Activated T-helper 2 cell treated with anti-CD3 and anti-CD28 coated beads, Interferon-gamma antibody, Interleukin-2, Interleukin-4, amounts not matched to agents 10 μg/mL and 5 μg/mL and 100 μg/mL, durations not matched to agents 14 hours and 24 hours and 36 hours (primary cell): ENCODE results near the gene SLC25A13. TPM values are rescaled to one million over a fixed set of nuclear protein-coding genes. Genes with fewer than 3 reads are reported as not detected.

Experiments
- DNase-seq: peaks from one replicate; pipeline ENCODE4 v3.0.0; 2021; ENCODE audit warnings: low spot score
- H3K27ac Mint-ChIP-seq: one replicate; pipeline ENCODE4 v1.8.0; 2021; ENCODE audit warnings: mixed read lengths
- H3K27me3 Mint-ChIP-seq: one replicate; pipeline ENCODE4 v1.8.0; 2021; ENCODE audit warnings: low read depth, mixed read lengths
- H3K36me3 Mint-ChIP-seq: one replicate; pipeline ENCODE4 v1.8.0; 2021; ENCODE audit warnings: low read depth, mixed read lengths
- H3K4me1 Mint-ChIP-seq: one replicate; pipeline ENCODE4 v1.8.0; 2021; ENCODE audit warnings: low read depth, mixed read lengths
- H3K4me3 Mint-ChIP-seq: one replicate; pipeline ENCODE4 v1.8.0; 2021; ENCODE audit warnings: low read depth, mild to moderate bottlenecking, moderate library complexity, mixed read lengths
- H3K9me3 Mint-ChIP-seq: one replicate; pipeline ENCODE4 v1.8.0; 2021; ENCODE audit warnings: mixed read lengths
- intact Hi-C: fragments of 100-400 bp; cut with micrococcal nuclease; formaldehyde crosslinking; loops from one replicate; pipeline ENCODE4 v1.15.1; 2023
- total RNA-seq: library from RNA; stranded (reverse); gene quantifications from 2 replicates; pipeline ENCODE4 v1.2.3, GENCODE V29; 2022

SLC25A13 gene
- total RNA-seq, 1 donor from 2014 or later: 28.8 TPM

- H3K36me3 Mint-ChIP-seq: peaks cover 50% of the 10 kb centered on the region
- H3K27ac Mint-ChIP-seq: no peak overlapping the region
- no peak for DNase-seq
- H3K4me3 Mint-ChIP-seq: no peak overlapping the region
- peaks cover 36% of the 10 kb centered on the region for H3K4me1 Mint-ChIP-seq
- no peaks in the 10 kb centered on the region for H3K27me3 Mint-ChIP-seq
- peaks cover 4% of the 10 kb centered on the region for H3K9me3 Mint-ChIP-seq
- intact Hi-C loops: no loop called here
These were observed 39.1 kb downstream of the SLC25A13 start for GRCh38 chr7:96282835-96283234.

- intact Hi-C loops: no loop called here
- H3K27me3 Mint-ChIP-seq: no peaks in the 10 kb centered on the region
- peaks cover 5% of the 10 kb centered on the region for H3K9me3 Mint-ChIP-seq
- no peak overlapping the region for H3K4me3 Mint-ChIP-seq
- DNase-seq: no peak
- H3K27ac Mint-ChIP-seq: no peak overlapping the region
- peaks cover 2% of the 10 kb centered on the region for H3K4me1 Mint-ChIP-seq
- peaks cover 42% of the 10 kb centered on the region for H3K36me3 Mint-ChIP-seq
These were observed 44.0 kb downstream of the SLC25A13 start for GRCh38 chr7:96277921-96278320.

DNA sequence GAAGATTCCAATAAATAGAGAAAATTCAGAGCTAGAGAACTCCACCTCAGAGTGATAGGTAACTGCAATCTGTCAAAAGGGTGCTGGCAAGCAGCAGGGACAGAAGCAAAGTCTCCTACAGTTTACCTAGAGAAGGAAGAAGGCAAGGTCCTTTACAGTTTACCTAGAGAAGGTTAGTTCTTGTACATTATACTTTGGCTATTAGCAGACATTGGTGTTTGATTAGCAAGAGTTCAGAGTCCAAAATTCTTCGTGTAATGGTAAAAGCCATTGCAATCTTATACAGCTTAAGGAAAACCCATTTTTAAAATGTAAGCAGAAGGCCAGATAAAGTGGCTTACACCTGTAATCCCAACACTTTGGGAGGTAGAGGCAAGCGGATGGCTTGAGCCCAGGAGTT lies 45.9 kb downstream of the SLC25A13 start:
- Mint-ChIP-seq H3K36me3 (peaks cover 45% of the 10 kb centered on the region), H3K27me3 (no peaks in the 10 kb centered on the region), H3K27ac (no peak overlapping the region), H3K9me3 (peaks cover 5% of the 10 kb centered on the region), H3K4me1 (peaks cover 2% of the 10 kb centered on the region), H3K4me3 (no peak overlapping the region)
- intact Hi-C loops: no loop called here
- no peak for DNase-seq

DNA sequence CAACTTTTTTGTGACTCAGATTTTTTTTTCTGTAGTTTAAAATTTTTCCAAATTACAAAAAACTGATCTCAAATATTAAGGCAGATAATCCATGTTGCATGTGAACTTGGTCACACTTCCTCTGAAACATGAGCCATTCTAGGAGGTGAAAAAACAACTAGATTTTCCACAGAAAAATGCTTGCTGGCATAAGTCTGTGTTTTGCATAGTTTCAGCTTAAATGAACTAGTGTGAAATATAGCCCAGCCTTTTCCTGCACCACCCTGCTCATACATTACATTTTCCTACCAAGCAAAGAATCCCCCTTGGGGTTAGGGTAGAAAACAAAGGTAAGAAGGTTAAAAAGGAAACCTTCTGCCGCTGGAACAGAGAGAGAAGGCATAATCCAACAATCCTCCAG lies 48.2 kb downstream of the SLC25A13 start:
- Mint-ChIP-seq H3K4me1 (peaks cover 2% of the 10 kb centered on the region), H3K36me3 (peaks cover 48% of the 10 kb centered on the region), H3K9me3 (peaks cover 5% of the 10 kb centered on the region), H3K4me3 (no peak overlapping the region), H3K27ac (no peak overlapping the region), H3K27me3 (no peaks in the 10 kb centered on the region)
- DNase-seq: no peak
- intact Hi-C loops: no loop called here

DNA sequence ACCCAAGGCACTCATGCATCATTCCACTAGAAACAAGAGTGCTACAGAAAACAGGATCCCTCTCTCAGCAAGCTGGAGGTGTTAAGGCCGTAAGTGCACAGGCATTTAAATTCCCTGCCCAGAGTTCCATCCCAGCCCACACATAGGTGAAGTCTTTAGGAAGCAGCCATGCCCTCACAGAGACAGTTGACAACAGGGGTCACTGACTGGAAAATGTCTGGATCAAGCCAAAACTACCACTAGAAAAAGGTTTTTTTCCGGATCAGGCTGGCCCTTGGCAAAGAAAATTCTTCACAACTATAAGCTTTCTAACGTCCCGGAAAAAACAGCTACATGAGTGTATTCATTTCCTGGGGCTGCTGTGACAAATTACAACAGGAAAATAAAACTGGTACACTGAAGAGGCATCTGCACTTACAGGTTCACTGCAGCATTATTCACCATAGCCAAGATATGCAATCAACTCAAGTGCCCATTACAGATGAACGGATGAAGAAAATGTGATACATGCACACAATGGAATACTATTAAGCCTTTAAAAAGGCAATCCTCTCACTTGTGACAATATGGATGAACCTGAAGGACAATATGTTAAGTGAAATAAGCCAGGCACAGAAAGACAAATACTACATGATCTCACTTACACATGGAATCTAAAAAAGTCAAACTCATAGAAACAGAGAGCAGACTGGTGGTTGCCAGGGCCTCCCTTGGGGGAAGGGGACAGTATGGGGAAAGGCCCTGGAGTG lies 52.5 kb downstream of the SLC25A13 start:
- H3K27ac Mint-ChIP-seq: no peak overlapping the region

DNA sequence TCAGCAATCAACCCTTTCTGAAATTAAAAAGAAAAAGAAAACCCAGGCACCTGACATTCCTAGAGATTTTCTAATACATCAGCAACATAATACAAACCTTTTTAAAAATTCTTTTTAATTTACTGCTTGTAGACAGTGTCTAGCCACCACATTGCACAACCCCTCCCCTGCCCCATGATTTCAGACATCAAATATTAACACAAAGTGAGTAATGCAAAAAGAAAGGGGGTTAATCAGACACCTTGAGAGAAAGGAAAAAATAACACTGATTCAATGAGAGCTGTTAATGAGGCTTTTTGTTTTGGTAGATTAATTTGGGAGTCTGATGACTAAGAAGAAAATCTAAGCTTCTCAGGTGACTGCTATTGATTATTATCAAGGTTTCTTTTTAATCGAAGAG lies 55.3 kb downstream of the SLC25A13 start:
- Mint-ChIP-seq H3K36me3 (peaks cover 43% of the 10 kb centered on the region), H3K4me3 (no peak overlapping the region), H3K9me3 (no peaks in the 10 kb centered on the region), H3K4me1 (peaks cover 22% of the 10 kb centered on the region), H3K27me3 (no peaks in the 10 kb centered on the region), H3K27ac (no peak overlapping the region)
- DNase-seq: no peak
- intact Hi-C loops: no loop called here

More for the DNA sequence above, 52.5 kb downstream of the SLC25A13 start:
- peaks cover 41% of the 10 kb centered on the region for H3K36me3 Mint-ChIP-seq
- no peaks in the 10 kb centered on the region for H3K27me3 Mint-ChIP-seq
- no peaks in the 10 kb centered on the region for H3K9me3 Mint-ChIP-seq
- no peak for DNase-seq
- peaks cover 4% of the 10 kb centered on the region for H3K4me1 Mint-ChIP-seq
- intact Hi-C loops: no loop called here
- no peak overlapping the region for H3K4me3 Mint-ChIP-seq

DNA sequence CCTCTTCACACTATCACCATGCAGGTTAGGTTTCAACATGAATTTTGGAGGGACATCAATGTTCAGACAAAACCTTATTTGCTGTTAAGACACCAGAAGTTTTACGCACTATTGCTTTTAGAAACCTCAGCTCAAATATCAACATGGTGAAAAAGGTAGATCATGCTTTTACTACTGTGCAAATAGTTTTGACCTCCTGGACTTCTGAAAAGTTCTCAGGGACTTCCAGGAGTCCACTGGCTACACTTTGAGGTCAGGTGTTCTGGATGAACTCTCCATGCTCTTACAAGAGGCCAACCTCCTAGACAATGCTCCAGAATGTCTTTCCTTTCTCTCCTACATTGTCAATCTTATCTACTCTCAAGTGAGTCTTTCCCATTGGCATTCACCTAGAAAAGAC lies 55.9 kb downstream of the SLC25A13 start:
- H3K9me3 Mint-ChIP-seq: no peaks in the 10 kb centered on the region
- no peak overlapping the region for H3K27ac Mint-ChIP-seq
- H3K4me1 Mint-ChIP-seq: peaks cover 22% of the 10 kb centered on the region

DNA sequence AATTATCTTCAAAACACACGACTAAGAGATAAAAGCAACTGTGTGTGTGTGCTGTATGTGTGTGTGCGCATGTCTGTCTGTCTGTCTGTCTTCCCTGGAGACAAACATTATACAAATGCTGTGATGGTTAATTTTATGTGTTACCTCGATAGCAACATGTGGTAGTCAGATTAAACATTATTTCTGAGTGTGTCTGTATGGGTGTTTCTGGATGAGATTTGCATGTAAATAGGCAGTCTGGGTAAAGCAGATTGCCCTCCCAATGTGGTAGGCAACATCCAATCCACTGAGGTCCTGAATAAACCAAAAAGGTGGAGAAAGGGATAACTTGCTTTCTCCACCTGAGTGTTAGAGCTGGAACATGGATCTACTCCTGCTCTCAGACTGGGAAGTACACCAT lies 67.9 kb downstream of the SLC25A13 start:
- H3K4me3 Mint-ChIP-seq: no peak overlapping the region

More for the DNA sequence above, 55.9 kb downstream of the SLC25A13 start:
- intact Hi-C loops: no loop called here
- Mint-ChIP-seq H3K36me3 (peaks cover 40% of the 10 kb centered on the region), H3K27me3 (no peaks in the 10 kb centered on the region), H3K4me3 (no peak overlapping the region)
- no peak for DNase-seq

GRCh38 chr7:96253441-96253840 lies 68.5 kb downstream of the SLC25A13 start:
- Mint-ChIP-seq H3K36me3 (peaks cover 32% of the 10 kb centered on the region), H3K9me3 (peaks cover 29% of the 10 kb centered on the region), H3K27me3 (no peaks in the 10 kb centered on the region), H3K4me3 (no peak overlapping the region), H3K27ac (no peak overlapping the region), H3K4me1 (peaks cover 3% of the 10 kb centered on the region)
- intact Hi-C loops: no loop called here
- no peak for DNase-seq

More for the DNA sequence above, 67.9 kb downstream of the SLC25A13 start:
- peaks cover 3% of the 10 kb centered on the region for H3K4me1 Mint-ChIP-seq
- no peak for DNase-seq
- no peaks in the 10 kb centered on the region for H3K27me3 Mint-ChIP-seq
- intact Hi-C loops: no loop called here
- H3K36me3 Mint-ChIP-seq: peaks cover 34% of the 10 kb centered on the region
- H3K27ac Mint-ChIP-seq: no peak overlapping the region
- peaks cover 33% of the 10 kb centered on the region for H3K9me3 Mint-ChIP-seq

GRCh38 chr7:96250776-96251361 lies 71.0 kb downstream of the SLC25A13 start:
- Mint-ChIP-seq H3K4me3 (no peak overlapping the region), H3K4me1 (peaks cover 3% of the 10 kb centered on the region), H3K9me3 (peaks cover 5% of the 10 kb centered on the region), H3K27ac (no peak overlapping the region), H3K27me3 (no peaks in the 10 kb centered on the region), H3K36me3 (peaks cover 16% of the 10 kb centered on the region)
- DNase-seq: no peak
- intact Hi-C loops: no loop called here

- no peaks in the 10 kb centered on the region for H3K27me3 Mint-ChIP-seq
- peaks cover 3% of the 10 kb centered on the region for H3K4me1 Mint-ChIP-seq
- DNase-seq: no peak
- peaks cover 4% of the 10 kb centered on the region for H3K9me3 Mint-ChIP-seq
- H3K36me3 Mint-ChIP-seq: peaks cover 12% of the 10 kb centered on the region
- intact Hi-C loops: no loop called here
- no peak overlapping the region for H3K4me3 Mint-ChIP-seq
- H3K27ac Mint-ChIP-seq: no peak overlapping the region
These were observed 73.5 kb downstream of the SLC25A13 start for GRCh38 chr7:96248405-96248804.

DNA sequence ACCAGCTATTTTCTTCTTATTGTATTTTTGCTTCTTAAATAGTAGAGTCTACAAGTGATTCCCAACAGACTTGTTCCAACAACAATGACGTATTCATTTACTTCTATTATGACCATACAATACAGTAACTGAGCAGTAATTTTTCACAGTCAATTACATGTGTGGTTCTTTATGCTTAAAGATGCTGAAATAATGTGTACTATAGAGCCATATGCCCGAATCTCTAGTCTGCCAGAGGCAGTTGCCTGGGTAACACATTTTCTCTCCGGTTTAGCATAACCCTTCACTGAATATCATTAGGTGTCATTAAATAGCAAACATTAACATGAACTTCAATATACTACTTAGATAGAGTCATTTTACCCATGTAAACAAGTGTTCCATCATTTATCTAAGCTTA lies 75.0 kb downstream of the SLC25A13 start:
- H3K36me3 Mint-ChIP-seq: peaks cover 12% of the 10 kb centered on the region
- no peaks in the 10 kb centered on the region for H3K27me3 Mint-ChIP-seq
- H3K4me1 Mint-ChIP-seq: peaks cover 10% of the 10 kb centered on the region

DNA sequence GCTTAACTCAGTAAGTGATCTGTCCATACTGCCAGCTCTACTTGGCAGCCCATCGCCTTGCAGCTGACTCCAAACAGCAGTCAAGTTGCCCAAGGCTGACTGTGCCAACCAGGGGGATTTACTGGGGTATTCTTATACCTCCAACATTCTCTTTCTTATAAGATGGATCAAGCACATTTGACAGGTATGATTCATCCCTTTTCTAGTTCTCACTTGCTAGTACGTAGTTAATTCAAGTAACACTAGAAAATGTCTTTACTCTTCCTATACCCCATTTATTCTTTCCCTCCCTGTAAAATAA lies 77.0 kb downstream of the SLC25A13 start:
- Mint-ChIP-seq H3K27me3 (no peaks in the 10 kb centered on the region), H3K36me3 (peaks cover 7% of the 10 kb centered on the region), H3K4me3 (no peak overlapping the region), H3K4me1 (peaks cover 10% of the 10 kb centered on the region), H3K9me3 (no peaks in the 10 kb centered on the region), H3K27ac (no peak overlapping the region)
- intact Hi-C loops: no loop called here
- no peak for DNase-seq

More for the DNA sequence above, 75.0 kb downstream of the SLC25A13 start:
- no peak overlapping the region for H3K4me3 Mint-ChIP-seq
- no peak for DNase-seq
- H3K27ac Mint-ChIP-seq: no peak overlapping the region
- intact Hi-C loops: no loop called here
- peaks cover 4% of the 10 kb centered on the region for H3K9me3 Mint-ChIP-seq
